ENCODE data around the gene ATP6V1G1. TPM values are rescaled to one million over a fixed set of nuclear protein-coding genes. Genes with fewer than 3 reads are reported as not detected.

The ATP6V1G1 gene
- total RNA-seq, 2 donors from 2014 or later, result 141 to 153 TPM

- Histone ChIP-seq H3K4me1 (peaks cover 0 to 15% of the 10 kb centered on the region in 2 donors), H3K4me3 (no peak overlapping the region), H3K27me3 (no peaks in the 10 kb centered on the region), H3K36me3 (peaks cover 5% of the 10 kb centered on the region), H3K27ac (no peak overlapping the region), H3K9me3 (peaks cover 0 to 4% of the 10 kb centered on the region in 2 donors)
- no peak for TF ChIP-seq CTCF (IDR thresholded peaks at IDR 0.05)
- no peak for DNase-seq (ENCODE audit: low spot score)
These were observed 17.4 kb downstream of the ATP6V1G1 start for GRCh38 chr9:114604989-114605388.

- TF ChIP-seq CTCF (IDR thresholded peaks at IDR 0.05), result no peak
These were observed 18.5 kb downstream of the ATP6V1G1 start for GRCh38 chr9:114606068-114606467.

GRCh38 chr9:114606597-114607207 lies 19.1 kb downstream of the ATP6V1G1 start:
- TF ChIP-seq CTCF (IDR thresholded peaks at IDR 0.05), result no peak

More at GRCh38 chr9:114606068-114606467, 18.5 kb downstream of the ATP6V1G1 start:
- Histone ChIP-seq H3K27me3 (no peaks in the 10 kb centered on the region), H3K9me3 (peaks cover 0 to 4% of the 10 kb centered on the region in 2 donors), H3K27ac (no peak overlapping the region), H3K4me1 (peaks cover 0 to 21% of the 10 kb centered on the region in 2 donors), H3K36me3 (no peaks in the 10 kb centered on the region), H3K4me3 (no peak overlapping the region)
- DNase-seq (ENCODE audit: low spot score), result no peak

GRCh38 chr9:114607671-114608524 lies 20.3 kb downstream of the ATP6V1G1 start:
- no peak for TF ChIP-seq CTCF (IDR thresholded peaks at IDR 0.05)
- no peaks in the 10 kb centered on the region for H3K36me3 ChIP-seq
- peaks cover 0 to 32% of the 10 kb centered on the region in 2 donors for H3K4me1 ChIP-seq

More at GRCh38 chr9:114606597-114607207, 19.1 kb downstream of the ATP6V1G1 start:
- DNase-seq (ENCODE audit: low spot score), result peak; percentile 72
- H3K4me3 ChIP-seq, result no peak overlapping the region
- H3K9me3 ChIP-seq, result peaks cover 0 to 3% of the 10 kb centered on the region in 2 donors
- no peak overlapping the region for H3K27ac ChIP-seq
- H3K27me3 ChIP-seq, result no peaks in the 10 kb centered on the region
- peaks cover 0 to 21% of the 10 kb centered on the region in 2 donors for H3K4me1 ChIP-seq
- no peaks in the 10 kb centered on the region for H3K36me3 ChIP-seq

GRCh38 chr9:114608525-114608796 lies 20.9 kb downstream of the ATP6V1G1 start:
- Histone ChIP-seq H3K4me3 (no peak overlapping the region), H3K9me3 (no peaks in the 10 kb centered on the region), H3K36me3 (no peaks in the 10 kb centered on the region), H3K27me3 (no peaks in the 10 kb centered on the region), H3K27ac (no peak overlapping the region), H3K4me1 (peaks cover 0 to 32% of the 10 kb centered on the region in 2 donors)
- no peak for DNase-seq (ENCODE audit: low spot score)
- no peak for TF ChIP-seq CTCF (IDR thresholded peaks at IDR 0.05)

More at GRCh38 chr9:114607671-114608524, 20.3 kb downstream of the ATP6V1G1 start:
- no peaks in the 10 kb centered on the region for H3K27me3 ChIP-seq
- no peaks in the 10 kb centered on the region for H3K9me3 ChIP-seq
- no peak overlapping the region for H3K27ac ChIP-seq
- no peak overlapping the region for H3K4me3 ChIP-seq
- DNase-seq (ENCODE audit: low spot score), result no peak

All from right atrium auricular region (tissue), 2 donors.